Endothelial cell of umbilical vein (primary cell): ENCODE results near the gene BAZ1B. TPM values are rescaled to one million over a fixed set of nuclear protein-coding genes. Genes with fewer than 3 reads are reported as not detected.

ENCODE experiments used
- BruUV-seq: library from RNA; stranded (reverse); fragments of 400-500 nt; replicated peaks from 2 replicates; lab custom pipeline; 2021; lab: Mats Ljungman, UMichigan
- CTCF ChIA-PET: fragments of 300-600, 350-600 bp; sonication (Branson Sonifier 250); formaldehyde crosslinking; loops from one replicate; lab custom pipeline; 2021; ENCODE audit warnings: antibody characterized with exemption, inconsistent platforms; lab: Charles Lee
- POLR2A ChIA-PET: fragments of 300-600, 350-600 bp; sonication (Branson Sonifier 250); formaldehyde crosslinking; loops from one replicate; lab custom pipeline; 2021; ENCODE audit warnings: antibody characterized with exemption, inconsistent platforms; lab: Charles Lee
- DNase-seq: peaks from one replicate; pipeline ENCODE4 v3.0.0-alpha.2; 2011; ENCODE audit warnings: low read depth, low spot score
- FAIRE-seq: peaks from 2 replicates; lab custom pipeline; 2011; peaks lifted over from hg19 to GRCh38; lab: Jason Lieb, UNC
- H2AFZ ChIP-seq: 2 replicates; pipeline ENCODE4 v1.6.0; 2012; ENCODE audit warnings: low read depth, low read length, control low read depth, inconsistent platforms
- H3K27ac ChIP-seq: 2 replicates; pipeline ENCODE4 v1.5.1; 2011; ENCODE audit warnings: low read depth, mild to moderate bottlenecking, control low read depth, low read length, moderate library complexity; ENCODE audit not compliant: insufficient read depth
- H3K27me3 ChIP-seq, 2 experiments: 2 replicates each; pipeline versions ENCODE4 v1.6.0 to v1.6.1; 2011; ENCODE audit warnings: low read length in 2 of 2, mixed read lengths in 1 of 2; ENCODE audit not compliant: control insufficient read depth in 2 of 2, insufficient read depth in 2 of 2
- H3K36me3 ChIP-seq, 2 experiments: 2 replicates in 1 of 2; 3 replicates in 1 of 2; pipeline ENCODE4 v1.5.1; 2011; ENCODE audit warnings: low read length in 2 of 2, mild to moderate bottlenecking in 1 of 2, moderate library complexity in 1 of 2; ENCODE audit not compliant: control insufficient read depth in 2 of 2, insufficient read depth in 2 of 2; ENCODE audit errors: extremely low read depth in 1 of 2
- H3K4me1 ChIP-seq: 3 replicates; pipeline ENCODE4 v1.5.1; 2011; ENCODE audit warnings: mild to moderate bottlenecking, low read length; ENCODE audit not compliant: control insufficient read depth, insufficient read depth; ENCODE audit errors: extremely low read depth
- H3K4me2 ChIP-seq: 2 replicates; pipeline ENCODE4 v1.6.1; 2011; ENCODE audit warnings: low read length, control low read depth, mixed read lengths; ENCODE audit not compliant: insufficient read depth
- H3K4me3 ChIP-seq, 3 experiments: fragments of 200-600 bp in 1 of 3; sonication (generic), shearing (Covaris generic) in 1 of 3; replicated peaks in 1 of 3; 2 replicates each; pipeline ENCODE4 v1.5.1; 2011 to 2016; ENCODE audit warnings: control low read depth in 3 of 3, low read length in 3 of 3, mild to moderate bottlenecking in 2 of 3, inconsistent platforms in 1 of 3, low read depth in 1 of 3, moderate library complexity in 1 of 3; ENCODE audit not compliant: insufficient read depth in 1 of 3
- H3K79me2 ChIP-seq: 2 replicates; pipeline ENCODE4 v1.6.0; 2012; ENCODE audit warnings: low read length, inconsistent platforms; ENCODE audit not compliant: control insufficient read depth, insufficient read depth
- H3K9ac ChIP-seq: replicated peaks from 2 replicates; pipeline ENCODE3; 2011; ENCODE audit warnings: low read length, control low read depth; ENCODE audit not compliant: insufficient read depth; ENCODE audit errors: extremely low read depth
- H3K9me1 ChIP-seq: replicated peaks from 3 replicates; pipeline ENCODE4 v1.6.0; 2011; ENCODE audit warnings: mild to moderate bottlenecking, low read length; ENCODE audit not compliant: control insufficient read depth, insufficient read depth; ENCODE audit errors: extremely low read depth
- H3K9me3 ChIP-seq: replicated peaks from 2 replicates; pipeline ENCODE4 v1.5.1; 2012; ENCODE audit warnings: low read length, inconsistent platforms; ENCODE audit not compliant: control insufficient read depth, insufficient read depth
- H4K20me1 ChIP-seq: replicated peaks from 2 replicates; pipeline ENCODE3; 2011; ENCODE audit warnings: mild to moderate bottlenecking, low read length; ENCODE audit not compliant: control insufficient read depth, insufficient read depth; ENCODE audit errors: extremely low read depth
- CTCF ChIP-seq, 2 donors: IDR thresholded peaks; 1 replicate in 1 of 2; 2 replicates in 1 of 2; pipeline ENCODE4 v1.5.1; 2011; ENCODE audit warnings: low read length in 2 of 2, mild to moderate bottlenecking in 2 of 2, moderate library complexity in 2 of 2, control low read depth in 1 of 2, inconsistent platforms in 1 of 2, low read depth in 1 of 2; ENCODE audit not compliant: insufficient read depth in 1 of 2; ENCODE audit errors: extremely low read depth in 1 of 2
- EZH2 ChIP-seq: IDR thresholded peaks from 2 replicates; pipeline ENCODE4 v1.6.1; 2012; ENCODE audit warnings: borderline replicate concordance, low read depth, mild to moderate bottlenecking, moderate library complexity, low read length, inconsistent platforms; ENCODE audit not compliant: severe bottlenecking
- FOS ChIP-seq: IDR thresholded peaks from 2 replicates; pipeline ENCODE4 v1.6.1; 2011; ENCODE audit warnings: mild to moderate bottlenecking, low read length, moderate library complexity, borderline replicate concordance; ENCODE audit not compliant: insufficient read depth
- GATA2 ChIP-seq: IDR thresholded peaks from 2 replicates; pipeline ENCODE4 v1.7.0; 2011; ENCODE audit warnings: low read depth, mild to moderate bottlenecking, moderate library complexity, mixed read lengths, low read length; ENCODE audit not compliant: insufficient read length, insufficient read depth
- JUN ChIP-seq: IDR thresholded peaks from 2 replicates; pipeline ENCODE4 v1.6.1; 2011; ENCODE audit warnings: borderline replicate concordance, low read depth; ENCODE audit not compliant: insufficient read length, insufficient read depth
- MAX ChIP-seq: IDR thresholded peaks from 2 replicates; pipeline ENCODE4 v1.6.1; 2011; ENCODE audit not compliant: insufficient read depth, insufficient read length
- MYC ChIP-seq: IDR thresholded peaks from one replicate; pipeline ENCODE4 v1.6.1; 2011; ENCODE audit warnings: mild to moderate bottlenecking, low read depth, low read length
- POLR2A ChIP-seq: IDR thresholded peaks from 2 replicates; pipeline ENCODE4 v1.6.1; 2012; ENCODE audit warnings: low read depth, mild to moderate bottlenecking, control low read depth, low read length
- POLR2AphosphoS5 ChIP-seq: IDR thresholded peaks from 2 replicates; pipeline ENCODE4 v1.6.1; 2012; ENCODE audit warnings: low read depth, mild to moderate bottlenecking, control low read depth, low read length, moderate library complexity; ENCODE audit not compliant: insufficient read depth
- dilution Hi-C: fragments of 300-500 bp; cut with MboI; formaldehyde crosslinking; loops from one replicate; pipeline ENCODE4 v1.15.0; 2019; ENCODE audit warnings: low sequenced_read_pairs; ENCODE audit not compliant: extremely low pct_ligation_motif_present
- intact Hi-C: fragments of 100-400 bp; cut with micrococcal nuclease; formaldehyde crosslinking; loops from one replicate; pipeline ENCODE4 v1.10.0; 2022
- polyA plus RNA-seq, 4 experiments: library from polyadenylated mRNA; depleted of rRNA in 3 of 4; stranded (reverse) in 3 of 4; unstranded in 1 of 4; fragments of >200 nt; gene quantifications; 2 replicates each; pipeline versions ENCODE4 v1.2.1 to v1.2.3, GENCODE V29; 2011 to 2012; ENCODE audit warnings: missing spikeins in 1 of 4
- total RNA-seq: library from RNA; stranded (reverse); gene quantifications from 2 replicates; pipeline ENCODE4 v1.2.3, GENCODE V29; 2021

Gene BAZ1B
- total and polyA plus RNA-seq, 2 donors (not counting 3 experiments of a cell fraction or from before 2014, with no cell fraction given), result 16.2 to 74.7 TPM

GRCh38 chr7:73487486-73487885 is 34.6 kb downstream of the BAZ1B start:
- POLR2A ChIA-PET, result no interaction called here
- H3K36me3 ChIP-seq, result peaks cover 8 to 19% of the 10 kb centered on the region in 2 experiments
- no peak overlapping the region for H3K9ac ChIP-seq
- no peaks in the 10 kb centered on the region for H3K9me3 ChIP-seq
- no peak overlapping the region for H3K27ac ChIP-seq
- CTCF ChIA-PET, result no interaction called here
- no peak overlapping the region for H2AFZ ChIP-seq
- no peak for FAIRE-seq
- H3K27me3 ChIP-seq, result no peaks in the 10 kb centered on the region
- no peak overlapping the region for H3K4me2 ChIP-seq
- H4K20me1 ChIP-seq, result peaks cover 2% of the 10 kb centered on the region
- no peak for DNase-seq
- dilution Hi-C loops, result no loop called here
- BruUV-seq, result no TSS peak
- intact Hi-C loops, result no loop called here
- no peak overlapping the region for H3K4me3 ChIP-seq
- H3K9me1 ChIP-seq, result no peaks in the 10 kb centered on the region
- TF ChIP-seq GATA2, result no peak
- no peak for TF ChIP-seq JUN
- TF ChIP-seq EZH2, result no peak
- H3K4me1 ChIP-seq, result no peaks in the 10 kb centered on the region
- peaks cover 37% of the 10 kb centered on the region for H3K79me2 ChIP-seq

GRCh38 chr7:73483171-73483570 is 38.9 kb downstream of the BAZ1B start:
- Histone ChIP-seq H3K27me3 (no peaks in the 10 kb centered on the region), H3K4me1 (no peaks in the 10 kb centered on the region), H3K9me3 (no peaks in the 10 kb centered on the region), H3K4me3 (no peak overlapping the region), H3K79me2 (peaks cover 54% of the 10 kb centered on the region), H3K36me3 (peaks cover 5 to 20% of the 10 kb centered on the region in 2 experiments), H3K27ac (no peak overlapping the region), H2AFZ (no peak overlapping the region), H3K9me1 (no peaks in the 10 kb centered on the region), H4K20me1 (peaks cover 2% of the 10 kb centered on the region), H3K9ac (no peak overlapping the region), H3K4me2 (no peak overlapping the region)
- ChIA-PET POLR2A (no interaction called here), CTCF (no interaction called here)
- intact Hi-C loops, result no loop called here
- no TSS peak for BruUV-seq
- dilution Hi-C loops, result no loop called here
- FAIRE-seq, result no peak
- DNase-seq, result no peak
- TF ChIP-seq MYC (no peak), MAX (no peak), POLR2AphosphoS5 (no peak), JUN (no peak), EZH2 (no peak), POLR2A (no peak), GATA2 (no peak), CTCF (IDR thresholded peaks at IDR 0.05; ENCODE audit: extremely low read depth in 1 of 2, insufficient read depth in 1 of 2, low read depth in 1 of 2, low read length in 2 of 2) (no peak), FOS (no peak)
